Colonic mucosa (tissue), 4 donors: Measurements from ENCODE around the gene MAPK11. TPM values are rescaled to one million over a fixed set of nuclear protein-coding genes. Genes with fewer than 3 reads are reported as not detected.

Experiments used
- DNase-seq: peaks from one replicate; pipeline ENCODE4 v3.0.0-alpha.2; 2020
- H3K27ac ChIP-seq: fragments of 200-600 bp; one replicate; pipeline ENCODE4 v1.8.0; 2021
- H3K27me3 ChIP-seq: fragments of 200-600 bp; one replicate; pipeline ENCODE4 v1.8.0; 2021
- H3K36me3 ChIP-seq: fragments of 200-600 bp; one replicate; pipeline ENCODE4 v1.8.0; 2021
- H3K4me1 ChIP-seq: fragments of 200-600 bp; one replicate; pipeline ENCODE4 v1.8.0; 2021; ENCODE audit warnings: mild to moderate bottlenecking
- H3K4me3 ChIP-seq: fragments of 200-600 bp; one replicate; pipeline ENCODE4 v1.8.0; 2021
- H3K9ac ChIP-seq, 2 donors: one replicate each; pipeline ENCODE4 v1.7.0; 2013; ENCODE audit warnings: control low read depth in 2 of 2, low read depth in 2 of 2, low read length in 2 of 2
- H3K9me3 ChIP-seq: fragments of 200-600 bp; one replicate; pipeline ENCODE4 v1.8.0; 2021
- CTCF ChIP-seq: fragments of 200-600 bp; IDR thresholded peaks from one replicate; pipeline ENCODE4 v1.8.0; 2022; ENCODE audit warnings: antibody characterized with exemption, mild to moderate bottlenecking
- intact Hi-C: fragments of 100-400 bp; cut with DNase I; formaldehyde crosslinking; loops from one replicate; pipeline ENCODE4 v1.14.1; 2022
- total RNA-seq, 2 donors: library from RNA; stranded (reverse); fragmentation: NEBNext Ultra II Directional in 1 of 2; extraction: Animal tissue kit (Norgen Biotek cat#: 25700) in 1 of 2; gene quantifications; one replicate each; pipeline ENCODE4 v1.2.1, GENCODE V29; 2021
- donor health status: healthy.
- donor health status: DM: no; HTN: no; CAD: no.
- donor health status: DM: no; HTN: no; CAD: no.

Gene MAPK11
- total RNA-seq, 2 donors from 2014 or later = 1.3 to 1.9 TPM

- H3K4me3 ChIP-seq = peak overlapping the region; percentile 35
- H3K27me3 ChIP-seq = peaks cover 29% of the 10 kb centered on the region
- no peaks in the 10 kb centered on the region for H3K36me3 ChIP-seq
- H3K27ac ChIP-seq = no peak overlapping the region
- DNase-seq = no peak
- peaks cover 16% of the 10 kb centered on the region for H3K4me1 ChIP-seq
- TF ChIP-seq CTCF = no peak
- H3K9ac ChIP-seq = no peak overlapping the region
- H3K9me3 ChIP-seq = no peaks in the 10 kb centered on the region
- intact Hi-C loops = no loop called here
These were observed 609 bp downstream of the MAPK11 start for GRCh38 chr22:50269573-50269969.

DNA sequence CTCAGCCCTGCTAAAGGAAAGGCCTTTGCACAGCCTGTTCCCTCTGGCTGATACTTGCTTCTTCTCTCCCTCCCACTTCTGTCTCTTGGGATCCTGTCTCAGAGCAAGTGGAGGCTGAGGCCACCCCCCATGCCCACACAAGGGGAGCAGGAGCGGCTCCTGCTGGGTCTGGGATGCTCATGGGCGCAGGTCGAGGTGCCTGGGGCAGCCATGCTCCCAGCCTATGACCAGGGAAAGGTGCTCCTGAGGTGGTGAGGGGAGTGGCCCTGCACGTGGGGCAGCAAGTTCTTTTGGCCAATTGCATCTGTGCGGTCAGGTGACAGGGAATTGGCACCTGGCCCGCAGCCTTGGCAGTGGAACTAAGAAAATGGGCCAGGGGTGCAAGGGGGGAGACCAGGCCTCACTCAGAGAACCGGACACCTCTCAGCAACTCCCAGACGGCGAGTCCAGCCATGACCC lies 1.5 kb downstream of the MAPK11 start:
- Histone ChIP-seq H3K4me3 (no peak overlapping the region), H3K36me3 (no peaks in the 10 kb centered on the region), H3K9ac (no peak overlapping the region), H3K9me3 (no peaks in the 10 kb centered on the region), H3K27me3 (peaks cover 29% of the 10 kb centered on the region), H3K4me1 (peaks cover 16% of the 10 kb centered on the region), H3K27ac (no peak overlapping the region)
- intact Hi-C loops = no loop called here
- TF ChIP-seq CTCF = no peak
- peak; percentile 54 for DNase-seq

- Histone ChIP-seq H3K4me3 (peak overlapping the region; percentile 9), H3K9ac (no peak overlapping the region), H3K9me3 (no peaks in the 10 kb centered on the region), H3K4me1 (peaks cover 16% of the 10 kb centered on the region), H3K36me3 (no peaks in the 10 kb centered on the region), H3K27ac (no peak overlapping the region), H3K27me3 (peaks cover 36% of the 10 kb centered on the region)
- peak; percentile 73 for DNase-seq
- TF ChIP-seq CTCF = no peak
- intact Hi-C loops = no loop called here
These were observed 2.4 kb downstream of the MAPK11 start for GRCh38 chr22:50267591-50268390.

DNA sequence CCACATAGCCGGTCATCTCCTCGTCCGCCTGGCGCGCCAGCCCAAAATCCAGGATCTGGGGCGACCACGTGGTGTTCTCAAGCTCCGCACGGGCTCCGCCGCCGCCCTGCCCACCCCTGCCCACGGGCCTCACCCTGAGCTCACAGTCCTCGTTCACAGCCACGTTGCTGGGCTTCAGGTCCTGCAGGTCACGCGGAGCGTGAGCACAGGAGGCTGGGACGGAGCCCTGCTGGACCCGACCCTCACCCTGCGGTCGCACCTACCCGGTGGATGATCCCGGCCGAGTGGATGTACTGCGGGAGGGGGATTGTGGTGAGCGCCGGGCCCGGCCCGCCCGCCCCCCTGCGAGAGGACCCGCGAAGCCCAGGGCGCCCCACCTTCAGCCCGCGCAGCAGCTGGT lies 3.2 kb downstream of the MAPK11 start:
- H3K4me3 ChIP-seq = no peak overlapping the region
- intact Hi-C loops = no loop called here
- DNase-seq = no peak
- H3K9me3 ChIP-seq = no peaks in the 10 kb centered on the region
- peaks cover 15% of the 10 kb centered on the region for H3K4me1 ChIP-seq
- no peak overlapping the region for H3K9ac ChIP-seq
- H3K36me3 ChIP-seq = no peaks in the 10 kb centered on the region
- no peak for TF ChIP-seq CTCF
- H3K27me3 ChIP-seq = peaks cover 41% of the 10 kb centered on the region
- no peak overlapping the region for H3K27ac ChIP-seq

DNA sequence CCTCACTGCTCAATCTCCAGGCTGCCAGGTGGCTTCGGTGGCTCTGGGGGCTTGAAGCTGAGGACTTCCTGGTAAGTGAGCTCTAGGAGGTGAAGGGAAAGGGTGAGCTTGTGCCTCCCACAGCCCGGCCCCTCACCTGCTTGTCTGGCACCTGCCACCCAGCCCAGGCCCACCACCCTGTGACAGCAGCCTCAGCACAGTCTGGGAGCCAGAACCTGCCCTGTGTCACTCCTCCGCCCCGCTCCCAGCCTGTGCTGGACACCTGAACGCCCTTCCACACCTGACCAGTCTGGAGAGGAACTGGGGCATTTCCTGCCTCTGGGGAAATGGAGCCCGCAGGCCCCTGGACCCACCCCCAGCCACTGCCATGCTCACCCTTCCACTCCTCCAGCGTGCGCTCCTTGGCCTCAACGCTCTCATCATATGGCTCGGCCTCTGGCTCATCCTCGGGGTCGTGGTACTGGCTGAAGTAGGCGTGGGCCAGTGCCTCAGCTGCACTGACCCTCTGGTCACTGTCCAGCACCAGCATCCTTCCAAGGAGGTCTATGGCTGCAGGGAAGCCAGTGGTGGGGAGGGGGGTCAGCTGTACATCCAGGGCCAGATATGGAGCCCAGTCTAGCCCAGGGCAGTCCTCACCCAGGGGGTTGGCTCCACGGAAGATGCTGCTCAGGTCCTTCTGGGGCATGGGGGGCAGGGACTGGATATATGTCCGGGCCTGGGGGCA lies 5.1 kb downstream of the MAPK11 start:
- intact Hi-C loops = no loop called here
- peaks cover 37% of the 10 kb centered on the region for H3K27me3 ChIP-seq
- no peaks in the 10 kb centered on the region for H3K4me1 ChIP-seq

More for the DNA sequence above, 5.1 kb downstream of the MAPK11 start:
- H3K9ac ChIP-seq = no peak overlapping the region
- no peak for TF ChIP-seq CTCF
- H3K36me3 ChIP-seq = no peaks in the 10 kb centered on the region
- no peak overlapping the region for H3K4me3 ChIP-seq
- DNase-seq = no peak
- H3K27ac ChIP-seq = no peak overlapping the region
- H3K9me3 ChIP-seq = no peaks in the 10 kb centered on the region
